Measurements from ENCODE around the gene CA5A. TPM values are rescaled to one million over a fixed set of nuclear protein-coding genes. Genes with fewer than 3 reads are reported as not detected.
A peak's percentile ranks its signal among the peaks of the same experiment; 100 is the strongest.

Gene CA5A
- total RNA-seq, 4 donors from 2014 or later = not detected

DNA sequence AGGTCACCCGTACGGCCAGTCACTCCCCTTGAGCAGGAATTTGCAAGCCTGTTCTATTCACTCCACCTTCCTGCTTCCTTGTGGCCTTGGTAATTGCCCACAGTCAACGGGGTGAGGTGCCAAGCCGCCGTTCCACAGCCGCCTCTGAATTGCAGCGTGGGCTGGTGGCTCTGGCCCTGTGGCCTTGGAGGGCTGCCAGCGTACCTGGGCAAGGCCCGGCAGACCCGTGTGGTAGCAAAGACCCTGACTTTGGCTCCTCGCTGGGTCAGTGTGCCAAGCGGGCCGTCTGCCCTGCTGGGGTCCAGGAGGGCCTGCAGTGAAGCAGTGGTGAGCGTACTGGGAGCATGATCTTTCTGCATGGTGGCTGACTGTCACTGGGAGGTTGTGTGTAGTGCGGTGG lies 18.5 kb upstream of the CA5A start:
- no peak for TF ChIP-seq POLR2AphosphoS5 (IDR thresholded peaks at IDR 0.05)
- Histone ChIP-seq H3K4me1 (peaks cover 54 to 74% (median 62%) of the 10 kb centered on the region in 4 donors), H3K36me3 (peaks cover 0 to 28% (median 12%) of the 10 kb centered on the region in 4 donors), H3K9me3 (no peaks in the 10 kb centered on the region), H3K27ac (replicated peaks in 1 of 4) (peak overlapping the region; percentile 20 to 64 (median 46)), H3K27me3 (no peaks in the 10 kb centered on the region), H3K4me3 (no peak overlapping the region)
- 81% methylated on average over 11 of the region's 15 CpGs for WGBS
- DNase-seq (ENCODE audit: extremely low spot score) = no peak
- intact Hi-C loops (cut with DNase I) = no loop called here

- Histone ChIP-seq H3K27ac (replicated peaks in 1 of 4) (peak overlapping the region; percentile 20 to 64 (median 46)), H3K4me3 (no peak overlapping the region), H3K9me3 (no peaks in the 10 kb centered on the region), H3K4me1 (peaks cover 54 to 69% (median 62%) of the 10 kb centered on the region in 4 donors), H3K27me3 (no peaks in the 10 kb centered on the region), H3K36me3 (peaks cover 0 to 28% (median 12%) of the 10 kb centered on the region in 4 donors)
- TF ChIP-seq CTCF (IDR thresholded peaks at IDR 0.05) (no peak), POLR2A (IDR thresholded peaks at IDR 0.05; ENCODE audit: low read depth) (no peak), EP300 (IDR thresholded peaks at IDR 0.05) (no peak), POLR2AphosphoS5 (IDR thresholded peaks at IDR 0.05) (no peak)
- 66% methylated on average over 13 of the region's 14 CpGs for WGBS
- intact Hi-C loops (cut with DNase I) = no loop called here
- no peak for DNase-seq (ENCODE audit: extremely low spot score)
Observed at GRCh38 chr16:87954361-87954760, 18.0 kb upstream of the CA5A start.

DNA sequence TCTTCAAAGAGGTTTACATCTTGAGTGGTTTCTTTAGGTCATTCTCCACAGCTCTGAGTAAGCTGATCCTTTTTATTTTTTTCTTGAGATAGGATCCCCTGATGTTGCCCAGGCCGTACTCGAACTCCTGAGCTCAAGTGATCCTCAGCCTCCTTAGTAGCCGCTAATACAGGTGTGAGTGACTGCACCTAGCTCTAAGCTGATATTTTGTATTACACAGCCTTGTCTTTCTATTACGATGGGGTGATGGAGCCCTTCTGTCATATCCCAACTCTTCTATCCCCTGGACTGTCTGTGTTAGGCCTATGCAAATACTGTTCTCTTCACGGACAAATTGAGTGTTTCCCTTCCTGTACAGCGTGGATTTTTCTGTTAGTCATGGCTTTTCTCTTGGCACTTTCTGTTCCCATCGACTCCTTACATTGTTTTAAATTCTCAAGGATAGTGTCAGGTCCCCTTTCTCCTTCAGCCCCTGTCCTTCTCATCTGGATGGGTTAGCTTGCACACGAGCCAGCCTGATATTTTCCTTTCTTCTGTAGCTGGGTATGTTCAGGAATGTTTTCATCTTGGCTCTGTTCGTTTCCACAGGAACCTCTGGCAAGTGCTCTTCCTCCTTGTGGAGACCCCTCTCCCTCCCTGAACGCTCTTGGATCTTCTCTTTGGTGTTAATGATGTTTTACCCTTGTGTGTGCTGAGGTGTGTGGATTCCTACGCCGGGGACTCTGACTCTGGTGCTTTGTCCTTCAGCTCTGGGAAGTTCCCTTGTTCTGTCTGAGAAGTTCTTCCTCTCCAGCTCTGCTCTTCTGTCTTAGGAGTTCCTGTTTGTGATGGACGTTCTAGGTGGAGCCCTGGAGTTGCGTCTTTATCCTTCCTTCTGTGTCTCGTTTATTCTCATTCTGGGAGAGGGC lies 17.2 kb upstream of the CA5A start:
- Histone ChIP-seq H3K4me1 (peaks cover 54 to 66% (median 59%) of the 10 kb centered on the region in 4 donors), H3K36me3 (peaks cover 0 to 28% (median 12%) of the 10 kb centered on the region in 4 donors), H3K4me3 (no peak overlapping the region), H3K27me3 (no peaks in the 10 kb centered on the region), H3K9me3 (no peaks in the 10 kb centered on the region), H3K27ac (replicated peaks in 1 of 4) (peak overlapping the region; percentile 20 to 98 (median 58))
- 67% methylated on average over 15 of the region's 15 CpGs for WGBS
- no peak for DNase-seq (ENCODE audit: extremely low spot score)
- intact Hi-C loops (cut with DNase I) = no loop called here
- TF ChIP-seq CTCF (IDR thresholded peaks at IDR 0.05) (no peak), POLR2A (IDR thresholded peaks at IDR 0.05; ENCODE audit: low read depth) (no peak), POLR2AphosphoS5 (IDR thresholded peaks at IDR 0.05) (no peak), EP300 (IDR thresholded peaks at IDR 0.05) (no peak)

GRCh38 chr16:87952751-87953150 lies 16.4 kb upstream of the CA5A start:
- DNase-seq (ENCODE audit: extremely low spot score) = no peak
- Histone ChIP-seq H3K9me3 (no peaks in the 10 kb centered on the region), H3K4me3 (peak overlapping the region in 1 of 4 donors; percentile 92), H3K4me1 (peaks cover 54 to 66% (median 59%) of the 10 kb centered on the region in 4 donors), H3K27me3 (no peaks in the 10 kb centered on the region), H3K36me3 (peaks cover 0 to 25% (median 12%) of the 10 kb centered on the region in 4 donors), H3K27ac (replicated peaks in 1 of 4) (peak overlapping the region in 3 of 4 donors; percentile 95 to 99 (median 98))
- TF ChIP-seq POLR2A (IDR thresholded peaks at IDR 0.05; ENCODE audit: low read depth) (no peak), EP300 (IDR thresholded peaks at IDR 0.05) (no peak), CTCF (IDR thresholded peaks at IDR 0.05) (no peak), POLR2AphosphoS5 (IDR thresholded peaks at IDR 0.05) (no peak)
- WGBS = 92% methylated on average over 16 of the region's 16 CpGs
- intact Hi-C loops (cut with DNase I) = no loop called here

All from esophagus muscularis mucosa (tissue), 4 donors.